ENCODE results near the gene ADARB2.

Gene ADARB2

GRCh38 chr10:1294748-1295147 is 442.6 kb downstream of the ADARB2 start:
- no peak for DNase-seq

GRCh38 chr10:1293636-1294435 is 443.5 kb downstream of the ADARB2 start:
- DNase-seq = no peak

GRCh38 chr10:1293157-1293556 is 444.2 kb downstream of the ADARB2 start:
- DNase-seq = no peak

GRCh38 chr10:1292611-1293031 is 444.7 kb downstream of the ADARB2 start:
- no peak for DNase-seq

- no peak for DNase-seq
Observed at GRCh38 chr10:1291178-1292090, 445.9 kb downstream of the ADARB2 start.

GRCh38 chr10:1290071-1290471 is 447.3 kb downstream of the ADARB2 start:
- DNase-seq = no peak

GRCh38 chr10:1289591-1289990 is 447.7 kb downstream of the ADARB2 start:
- no peak for DNase-seq

GRCh38 chr10:1287971-1288401 is 449.3 kb downstream of the ADARB2 start:
- no peak for DNase-seq

GRCh38 chr10:1287487-1287886 is 449.8 kb downstream of the ADARB2 start:
- DNase-seq = no peak

- no peak for DNase-seq
Observed at GRCh38 chr10:1284076-1284475, 453.2 kb downstream of the ADARB2 start.

- DNase-seq = no peak
Observed at GRCh38 chr10:1281405-1281782, 455.9 kb downstream of the ADARB2 start.

GRCh38 chr10:1280466-1281404 is 456.6 kb downstream of the ADARB2 start:
- no peak for DNase-seq

GRCh38 chr10:1278306-1278705 is 459.0 kb downstream of the ADARB2 start:
- DNase-seq = no peak

GRCh38 chr10:1274701-1275544 is 462.4 kb downstream of the ADARB2 start:
- no peak for DNase-seq

GRCh38 chr10:1274111-1274661 is 463.1 kb downstream of the ADARB2 start:
- no peak for DNase-seq

- no peak for DNase-seq
Observed at GRCh38 chr10:1273372-1274105, 463.8 kb downstream of the ADARB2 start.

- no peak for DNase-seq
Observed at GRCh38 chr10:1272777-1273161, 464.6 kb downstream of the ADARB2 start.

- no peak for DNase-seq
Observed at GRCh38 chr10:1272079-1272776, 465.1 kb downstream of the ADARB2 start.

- DNase-seq = no peak
Observed at GRCh38 chr10:1270906-1271305, 466.4 kb downstream of the ADARB2 start.

- no peak for DNase-seq
Observed at GRCh38 chr10:1270490-1270889, 466.8 kb downstream of the ADARB2 start.

All from activated T-cell treated with anti-CD3 and anti-CD28 coated beads, Interleukin-2, amount 50 U/mL, for 48 hours (primary cell).